OCI-LY1 (cell line): Measurements from ENCODE around the gene SYNJ1.
"Not testable (repeated sequence)": the region's sequence is repeated elsewhere in the genome, so short reads cannot be mapped to it uniquely, and the experiment has no call there.

Experiments
- H2AFZ ChIP-seq: fragments of 200-600 bp; sonication (generic), shearing (Covaris generic); 2 replicates; pipeline ENCODE4 v1.6.0; 2014; ENCODE audit warnings: antibody characterized with exemption, mild to moderate bottlenecking, low read length
- H3F3A ChIP-seq: fragments of 200-600 bp; sonication (generic), shearing (Covaris generic); 2 replicates; pipeline ENCODE4 v1.6.0; 2014; ENCODE audit warnings: mild to moderate bottlenecking, antibody characterized with exemption, low read length, moderate library complexity; ENCODE audit not compliant: insufficient read depth
- H3K27ac ChIP-seq: fragments of 200-600 bp; sonication (generic); 2 replicates; pipeline ENCODE4 v1.5.1; 2014; ENCODE audit warnings: low read length, mixed run types, mild to moderate bottlenecking, low read depth; ENCODE audit not compliant: poor library complexity, severe bottlenecking
- H3K27me3 ChIP-seq: fragments of 200-600 bp; sonication (generic); 2 replicates; pipeline ENCODE4 v1.6.0; 2014; ENCODE audit warnings: antibody characterized with exemption, mild to moderate bottlenecking, low read length, moderate library complexity; ENCODE audit not compliant: insufficient read depth
- H3K36me3 ChIP-seq: fragments of 200-600 bp; sonication (generic); 2 replicates; pipeline ENCODE4 v1.6.1; 2014; ENCODE audit warnings: mild to moderate bottlenecking, antibody characterized with exemption, low read length, moderate library complexity, mixed read lengths; ENCODE audit not compliant: insufficient read depth
- H3K4me1 ChIP-seq: fragments of 200-600 bp; sonication (generic); 2 replicates; pipeline ENCODE4 v1.5.1; 2014; ENCODE audit warnings: mild to moderate bottlenecking, low read length, moderate library complexity; ENCODE audit not compliant: insufficient read depth, severe bottlenecking
- H3K4me2 ChIP-seq: fragments of 200-600 bp; sonication (generic), shearing (Covaris generic); 2 replicates; pipeline ENCODE4 v1.6.1; 2014; ENCODE audit warnings: low read length
- H3K4me3 ChIP-seq: fragments of 200-600 bp; sonication (generic); 2 replicates; pipeline ENCODE4 v1.5.1; 2014; ENCODE audit warnings: low read length, low read depth, mild to moderate bottlenecking, mixed read lengths; ENCODE audit not compliant: poor library complexity, severe bottlenecking
- H3K79me2 ChIP-seq: fragments of 200-600 bp; shearing (Covaris generic); 2 replicates; pipeline ENCODE4 v1.6.1; 2016; ENCODE audit warnings: mixed run types, low read length, mixed read lengths; ENCODE audit not compliant: insufficient read depth
- H3K9ac ChIP-seq: fragments of 200-600 bp; sonication (generic), shearing (Covaris generic); 2 replicates; pipeline ENCODE4 v1.6.1; 2014; ENCODE audit warnings: mild to moderate bottlenecking, low read length, mixed read lengths
- H3K9me2 ChIP-seq: fragments of 200-600 bp; sonication (generic), shearing (Covaris generic); 2 replicates; pipeline ENCODE4 v1.6.1; 2014; ENCODE audit warnings: low read depth, mild to moderate bottlenecking, low read length, mixed read lengths
- H3K9me3 ChIP-seq: fragments of 200-600 bp; shearing (Covaris generic); 2 replicates; pipeline ENCODE4 v1.6.1; 2014; ENCODE audit warnings: low read length, mixed read lengths
- H4K20me1 ChIP-seq: fragments of 200-600 bp; sonication (generic), shearing (Covaris generic); 2 replicates; pipeline ENCODE4 v1.6.0; 2016; ENCODE audit warnings: mild to moderate bottlenecking, low read length; ENCODE audit not compliant: insufficient read depth
- EZH2 ChIP-seq: fragments of 200-600 bp; sonication (generic), shearing (Covaris generic); IDR thresholded peaks from 2 replicates; pipeline ENCODE4 v1.8.0; 2017; ENCODE audit warnings: borderline replicate concordance, mixed run types, mild to moderate bottlenecking, antibody characterized with exemption, low read length, moderate library complexity, mixed read lengths
- TF ChIP-seq, protein P1 (sequence below): fragments of 200-600 bp; sonication (generic), shearing (Covaris generic); IDR thresholded peaks from 2 replicates; pipeline ENCODE4 v1.5.1; 2017; ENCODE audit warnings: mild to moderate bottlenecking, antibody characterized with exemption, low read length, moderate library complexity, mixed read lengths

The SYNJ1 gene

GRCh38 chr21:32661026-32661782 lies 66.6 kb downstream of the SYNJ1 start:
- not testable (repeated sequence) for H3K27ac ChIP-seq, H3K9ac ChIP-seq, H3F3A ChIP-seq, H3K9me2 ChIP-seq, H2AFZ ChIP-seq, H4K20me1 ChIP-seq, H3K79me2 ChIP-seq, H3K9me3 ChIP-seq, H3K27me3 ChIP-seq, H3K4me3 ChIP-seq, H3K4me2 ChIP-seq, H3K4me1 ChIP-seq
- peaks cover 84% of the 10 kb centered on the region for H3K36me3 ChIP-seq

DNA sequence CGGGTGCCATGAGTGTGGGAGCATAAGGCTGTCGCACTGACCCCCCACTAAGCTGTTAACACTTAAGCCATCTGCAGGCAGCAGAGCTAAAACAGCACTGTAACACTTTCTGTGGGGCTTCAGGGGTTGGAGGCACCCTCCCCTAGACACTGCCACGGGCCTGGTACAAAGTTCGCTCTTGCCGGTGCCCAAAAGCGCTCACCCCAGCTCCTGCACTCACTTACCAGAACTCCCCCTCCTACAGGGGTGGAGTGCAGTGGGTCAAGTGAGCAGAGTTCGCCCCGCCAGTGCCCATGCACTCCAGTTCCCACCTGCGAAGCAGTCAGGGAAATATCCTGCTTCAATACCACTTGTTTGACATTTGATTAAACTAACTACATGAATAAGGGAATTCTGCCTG lies 69.3 kb downstream of the SYNJ1 start:
- peaks cover 60% of the 10 kb centered on the region for H3K36me3 ChIP-seq

DNA sequence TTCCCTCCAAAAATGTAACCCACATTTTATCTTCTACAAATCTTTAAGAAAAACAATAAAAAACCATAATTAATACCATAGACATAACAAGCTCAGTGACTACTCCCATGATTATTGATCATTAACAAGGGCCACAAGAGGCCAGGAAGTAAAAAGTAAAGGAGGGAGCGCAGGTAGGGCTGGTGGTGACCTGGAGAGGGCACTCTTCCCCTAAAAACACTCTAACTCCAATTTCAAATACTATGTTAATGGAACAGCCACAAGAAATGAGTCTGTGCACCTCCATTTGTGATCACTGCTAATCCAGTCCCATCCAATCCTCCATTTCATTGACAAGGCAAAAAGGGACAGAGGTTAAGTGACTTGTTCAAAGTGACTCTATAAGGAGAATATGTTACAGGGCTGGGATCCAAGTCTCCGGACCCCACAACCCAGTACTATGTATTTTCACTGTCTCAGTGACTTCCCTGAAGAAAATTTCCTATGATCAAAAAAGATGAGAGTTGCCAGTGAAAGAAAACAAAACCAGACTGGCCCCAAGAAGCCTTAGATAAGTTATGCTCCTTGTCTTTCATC lies 74.4 kb downstream of the SYNJ1 start:
- Histone ChIP-seq H3K27me3 (no peaks in the 10 kb centered on the region), H3K27ac (no peak overlapping the region), H3F3A (no peaks in the 10 kb centered on the region), H3K36me3 (peaks cover 33% of the 10 kb centered on the region), H3K4me1 (no peaks in the 10 kb centered on the region), H3K9me3 (0 out of 2 replicates have a peak, but pooled peaks cover 5% of the 10 kb centered on the region), H3K4me2 (no peak overlapping the region), H3K9ac (no peak overlapping the region), H3K79me2 (no peaks in the 10 kb centered on the region), H3K9me2 (no peaks in the 10 kb centered on the region), H2AFZ (no peak overlapping the region), H4K20me1 (no peaks in the 10 kb centered on the region), H3K4me3 (no peak overlapping the region)
- TF ChIP-seq, protein P1, sequence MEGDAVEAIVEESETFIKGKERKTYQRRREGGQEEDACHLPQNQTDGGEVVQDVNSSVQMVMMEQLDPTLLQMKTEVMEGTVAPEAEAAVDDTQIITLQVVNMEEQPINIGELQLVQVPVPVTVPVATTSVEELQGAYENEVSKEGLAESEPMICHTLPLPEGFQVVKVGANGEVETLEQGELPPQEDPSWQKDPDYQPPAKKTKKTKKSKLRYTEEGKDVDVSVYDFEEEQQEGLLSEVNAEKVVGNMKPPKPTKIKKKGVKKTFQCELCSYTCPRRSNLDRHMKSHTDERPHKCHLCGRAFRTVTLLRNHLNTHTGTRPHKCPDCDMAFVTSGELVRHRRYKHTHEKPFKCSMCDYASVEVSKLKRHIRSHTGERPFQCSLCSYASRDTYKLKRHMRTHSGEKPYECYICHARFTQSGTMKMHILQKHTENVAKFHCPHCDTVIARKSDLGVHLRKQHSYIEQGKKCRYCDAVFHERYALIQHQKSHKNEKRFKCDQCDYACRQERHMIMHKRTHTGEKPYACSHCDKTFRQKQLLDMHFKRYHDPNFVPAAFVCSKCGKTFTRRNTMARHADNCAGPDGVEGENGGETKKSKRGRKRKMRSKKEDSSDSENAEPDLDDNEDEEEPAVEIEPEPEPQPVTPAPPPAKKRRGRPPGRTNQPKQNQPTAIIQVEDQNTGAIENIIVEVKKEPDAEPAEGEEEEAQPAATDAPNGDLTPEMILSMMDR: peak; percentile 78
- no peak for TF ChIP-seq EZH2

More for the DNA sequence above, 69.3 kb downstream of the SYNJ1 start:
- 0 out of 2 replicates have a peak, but pooled peaks cover 6% of the 10 kb centered on the region for H3K9me3 ChIP-seq
- no peak overlapping the region for H2AFZ ChIP-seq
- no peaks in the 10 kb centered on the region for H3F3A ChIP-seq
- H4K20me1 ChIP-seq: no peaks in the 10 kb centered on the region
- H3K79me2 ChIP-seq: no peaks in the 10 kb centered on the region
- H3K27me3 ChIP-seq: no peaks in the 10 kb centered on the region
- H3K4me2 ChIP-seq: no peak overlapping the region
- no peaks in the 10 kb centered on the region for H3K9me2 ChIP-seq
- H3K9ac ChIP-seq: no peak overlapping the region
- H3K4me1 ChIP-seq: no peaks in the 10 kb centered on the region
- H3K4me3 ChIP-seq: no peak overlapping the region
- H3K27ac ChIP-seq: no peak overlapping the region
- no peak for TF ChIP-seq EZH2
- TF ChIP-seq, protein P1: no peak

DNA sequence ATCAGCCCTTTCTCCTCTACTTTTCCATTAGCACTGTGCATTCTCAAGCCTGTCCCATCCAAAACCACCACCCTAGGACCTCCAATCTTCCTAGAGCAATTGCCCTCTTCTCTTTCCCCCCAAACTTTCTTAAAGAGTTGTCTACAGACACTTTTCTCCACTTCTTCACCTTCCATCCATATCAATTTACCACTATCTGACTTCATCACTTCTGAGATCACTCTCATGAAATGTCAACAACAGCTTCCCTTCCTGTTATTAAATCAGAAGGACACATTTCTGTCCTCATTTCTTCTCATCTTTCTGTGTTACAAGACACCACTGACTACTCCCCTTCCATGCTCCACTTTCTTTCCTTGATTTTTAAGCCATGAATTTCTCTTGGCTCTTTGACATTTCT lies 79.6 kb downstream of the SYNJ1 start:
- Histone ChIP-seq H2AFZ (no peak overlapping the region), H3K36me3 (peaks cover 14% of the 10 kb centered on the region; the same call in 1 of the 2 replicates), H3K9ac (no peak overlapping the region), H3K27me3 (no peaks in the 10 kb centered on the region), H3K27ac (no peak overlapping the region), H4K20me1 (no peaks in the 10 kb centered on the region), H3F3A (no peaks in the 10 kb centered on the region), H3K4me1 (no peaks in the 10 kb centered on the region), H3K4me2 (no peak overlapping the region), H3K9me2 (no peaks in the 10 kb centered on the region), H3K79me2 (no peaks in the 10 kb centered on the region), H3K4me3 (no peak overlapping the region), H3K9me3 (no peaks in the 10 kb centered on the region)
- TF ChIP-seq EZH2: no peak
